ENCODE data around the gene ZDHHC13. TPM values are rescaled to one million over a fixed set of nuclear protein-coding genes. Genes with fewer than 3 reads are reported as not detected.

Gene ZDHHC13
- total and polyA plus RNA-seq, 10 of the 15 experiments (the other 5 are each of a cell fraction or from before 2014, with no cell fraction given): 8.5 to 34.2 (median 20.4) TPM

- in situ Hi-C loops (cut with MboI): no loop called here
- no peaks in the 10 kb centered on the region for H3K4me1 ChIP-seq (ENCODE audit: control insufficient read depth, insufficient read depth, low read length)
- FAIRE-seq (no peak), DNase-seq (ENCODE audit: low read depth, low spot score) (no peak), ATAC-seq (no peak)
- intact Hi-C loops (cut with micrococcal nuclease; ENCODE audit: unreplicated experiment): no loop called here
- H3K36me3 ChIP-seq (ENCODE audit: control insufficient read depth in 2 of 2, insufficient read depth in 2 of 2, low read length in 1 of 2): no peaks in the 10 kb centered on the region; a peak in 1 of 4 replicates
- no peak overlapping the region for H3K9ac ChIP-seq (ENCODE audit: control insufficient read depth, insufficient read depth, low read length)
- H3K4me3 ChIP-seq: no peak overlapping the region
- ChIA-PET CTCF (no interaction called here), SMC1A (ENCODE audit: uncharacterized antibody, unreplicated experiment) (no interaction called here), POLR2A (no interaction called here), RAD21 (ENCODE audit: unreplicated experiment) (no interaction called here)
- 44% methylated on average over 5 of the region's 5 CpGs for WGBS (ENCODE audit: insufficient coverage, insufficient replicate concordance, low lambda C conversion rate, missing lambda C conversion rate)
- H3K9me3 ChIP-seq (replicated peaks; ENCODE audit: control insufficient read depth, insufficient read depth, low read length): no peaks in the 10 kb centered on the region
- H3K79me2 ChIP-seq (ENCODE audit: control insufficient read depth, insufficient read depth, low read length): no peaks in the 10 kb centered on the region
- H3K27ac ChIP-seq (ENCODE audit: control insufficient read depth, insufficient read depth): no peak overlapping the region
- H4K20me1 ChIP-seq (ENCODE audit: control insufficient read depth, insufficient read depth): no peaks in the 10 kb centered on the region
- no peak overlapping the region for H2AFZ ChIP-seq (ENCODE audit: control insufficient read depth, low read depth, low read length)
- H3K4me2 ChIP-seq (ENCODE audit: control insufficient read depth, insufficient read depth): no peak overlapping the region
- no TSS peak for BruUV-seq (replicated peaks)
- H3K27me3 ChIP-seq (replicated peaks in 1 of 2; ENCODE audit: control insufficient read depth in 2 of 2, insufficient read depth in 2 of 2, low read length in 1 of 2): no peaks in the 10 kb centered on the region
- TF ChIP-seq SMAD5 (IDR thresholded peaks at IDR 0.05; ENCODE audit: low read depth): no peak
- no peak for TF ChIP-seq SP1 (IDR thresholded peaks at IDR 0.05; ENCODE audit: low read depth, low read length)
- TF ChIP-seq CUX1 (IDR thresholded peaks at IDR 0.05; ENCODE audit: insufficient replicate concordance, low read depth, low read length): no peak
- TF ChIP-seq SUZ12 (IDR thresholded peaks at IDR 0.05; ENCODE audit: unreplicated experiment): no peak
- no peak for TF ChIP-seq BCLAF1 (IDR thresholded peaks at IDR 0.05)
- no peak for TF ChIP-seq POU2F2 (IDR thresholded peaks at IDR 0.05; ENCODE audit: borderline replicate concordance, low read depth, low read length)
- TF ChIP-seq YY1 (IDR thresholded peaks at IDR 0.05; ENCODE audit: low read depth, low read length): no peak
- TF ChIP-seq PRDM15 (CRISPR knock-in tag; IDR thresholded peaks at IDR 0.05): no peak
- TF ChIP-seq NBN (IDR thresholded peaks at IDR 0.05): no peak
Measured at GRCh38 chr11:19187114-19187832, 70.3 kb downstream of the ZDHHC13 start.
